ENCODE results near the gene STK24. TPM values are rescaled to one million over a fixed set of nuclear protein-coding genes. Genes with fewer than 3 reads are reported as not detected.

STK24 gene
- total and polyA plus RNA-seq, 2 of the 4 experiments (the other 2 are of a cell fraction) = 29.2 to 43.4 TPM

- ChIA-PET POLR2A (ENCODE audit: unreplicated experiment) (no interaction called here), CTCF (interaction anchor here (0.6 to 1.0 kb wide), 3 partner anchors 8 to 346 kb away, joined by 3 read pairs; no protein-coding TSS in a partner anchor)
- Histone ChIP-seq H3K36me3 (ENCODE audit: control insufficient read depth, insufficient read depth, low read length) (peaks cover 10% of the 10 kb centered on the region; the same call in 1 of the 2 replicates), H3K4me2 (ENCODE audit: low read depth, low read length) (peak overlapping the region; percentile 87), H2BK5ac (ENCODE audit: low read depth, low read length, poor library complexity, severe bottlenecking) (peak overlapping the region; percentile 63), H3K14ac (replicated peaks; ENCODE audit: low read depth, low read length) (peak overlapping the region; percentile 39; the same call in 1 of the 2 replicates), H3K4ac (ENCODE audit: low read depth, low read length) (peak overlapping the region; percentile 73), H2BK15ac (ENCODE audit: low read depth, low read length) (peak overlapping the region; percentile 39; the same call in 2 of the 3 replicates), H4K20me1 (ENCODE audit: insufficient read depth, low read length) (peaks cover 84% of the 10 kb centered on the region), H3K4me3 (ENCODE audit: insufficient read depth, low read depth, low read length) (peak overlapping the region; percentile 23), H4K5ac (ENCODE audit: low read depth, low read length) (peak overlapping the region; percentile 19; the same call in 1 of the 2 replicates), H4K91ac (ENCODE audit: insufficient read depth, low read depth, low read length) (peak overlapping the region; percentile 65), H3K23ac (ENCODE audit: low read depth, low read length) (peak overlapping the region; percentile 21; the same call in 1 of the 2 replicates), H3K9me3 (ENCODE audit: control insufficient read depth, insufficient read depth, low read length) (no peaks in the 10 kb centered on the region), H4K8ac (ENCODE audit: low read depth in 2 of 2, low read length in 2 of 2) (peak overlapping the region in 1 of 2 experiments; percentile 32; a peak in 1 of 4 replicates), H3K9ac (ENCODE audit: low read depth, low read length) (peak overlapping the region; percentile 51), H2AFZ (replicated peaks; ENCODE audit: low read length, poor library complexity) (peak overlapping the region; percentile 2), H2BK20ac (ENCODE audit: low read depth, low read length) (0 out of 2 replicates have a peak overlapping the region, but pooled peaks have one; percentile 2), H2AK5ac (ENCODE audit: low read depth, low read length) (peak overlapping the region; percentile 80; the same call in 1 of the 2 replicates), H3K56ac (ENCODE audit: extremely low read depth, insufficient read depth, low read length) (peak overlapping the region; percentile 22; the same call in 1 of the 2 replicates), H3K18ac (ENCODE audit: low read depth, low read length) (peak overlapping the region; percentile 31), H3K27ac (ENCODE audit: insufficient read depth, low read length) (peak overlapping the region; percentile 89; the same call in 1 of the 2 replicates), H3K4me1 (ENCODE audit: control insufficient read depth, insufficient read depth, low read length) (peaks cover 33% of the 10 kb centered on the region), H3K27me3 (ENCODE audit: control insufficient read depth, insufficient read depth, low read length) (no peaks in the 10 kb centered on the region), H3K9me1 (ENCODE audit: insufficient read depth, low read length) (peaks cover 52% of the 10 kb centered on the region), H2BK120ac (ENCODE audit: low read depth, low read length) (peak overlapping the region; percentile 56), H2AK9ac (replicated peaks; ENCODE audit: low read depth, low read length, poor library complexity) (no peak overlapping the region), H3K79me1 (ENCODE audit: low read depth in 1 of 2, low read length in 2 of 2) (peaks cover 58 to 93% of the 10 kb centered on the region in 2 experiments)
- dilution Hi-C loops (cut with HindIII; ENCODE audit: low sequenced_read_pairs, unreplicated experiment) (no loop called here), intact Hi-C loops (cut with micrococcal nuclease) (no loop called here), in situ Hi-C loops (cut with MboI; ENCODE audit: low sequenced_read_pairs) (no loop called here)
- TF ChIP-seq CHD1 (IDR thresholded peaks at IDR 0.05; ENCODE audit: low read depth, low read length) = no peak
- no peak for TF ChIP-seq RAD21 (IDR thresholded peaks at IDR 0.05; ENCODE audit: low read length)
- peak; percentile 63 for TF ChIP-seq CEBPB (IDR thresholded peaks at IDR 0.05; ENCODE audit: low read depth, low read length)
- TF ChIP-seq USF2 (IDR thresholded peaks at IDR 0.05; ENCODE audit: low read depth, low read length) = no peak
- peak; percentile 38 for DNase-seq
- WGBS, 2 experiments (ENCODE audit: extremely low coverage in 2 of 2, insufficient read length in 1 of 2) = no CpG with 5 or more reads among the region's 10 CpGs
- ATAC-seq (ENCODE audit: low read depth) = peak; percentile 42
- no TSS peak for BruUV-seq (replicated peaks)
Observed at GRCh38 chr13:98503175-98504028, 73.5 kb downstream of the STK24 start.
